GM19193 (cell line): Measurements from ENCODE around the gene SKP1.

ENCODE experiments used
- POLR2A ChIP-seq: IDR thresholded peaks from 4 replicates; pipeline ENCODE4 v1.6.1; 2011; ENCODE audit not compliant: insufficient read depth, insufficient read length; ENCODE audit errors: extremely low read depth

Gene SKP1

GRCh38 chr5:134113902-134114875, 62.6 kb downstream of the SKP1 start, which contains the start of gene TCF7:
TCF7 (plus strand) TSS chr5:134114681; CDS start chr5:134114907, 226 bp downstream.
- peak; percentile 43 for TF ChIP-seq POLR2A

- TF ChIP-seq POLR2A, result no peak
Measured at GRCh38 chr5:134113363-134113889, 63.3 kb downstream of the SKP1 start.

GRCh38 chr5:134112726-134113362, 63.9 kb downstream of the SKP1 start:
- TF ChIP-seq POLR2A, result no peak

GRCh38 chr5:134111741-134112647, 64.8 kb downstream of the SKP1 start:
- no peak for TF ChIP-seq POLR2A

GRCh38 chr5:134110382-134110781, 66.4 kb downstream of the SKP1 start:
- no peak for TF ChIP-seq POLR2A

- no peak for TF ChIP-seq POLR2A
Measured at GRCh38 chr5:134107779-134108178, 69.0 kb downstream of the SKP1 start.

GRCh38 chr5:134106991-134107701, 69.6 kb downstream of the SKP1 start:
- no peak for TF ChIP-seq POLR2A

- no peak for TF ChIP-seq POLR2A
Measured at GRCh38 chr5:134103998-134104654, 72.6 kb downstream of the SKP1 start.

GRCh38 chr5:134103397-134103796, 73.4 kb downstream of the SKP1 start:
- no peak for TF ChIP-seq POLR2A

GRCh38 chr5:134101686-134102439, 74.9 kb downstream of the SKP1 start:
- TF ChIP-seq POLR2A, result no peak

GRCh38 chr5:134100283-134101091, 76.3 kb downstream of the SKP1 start:
- TF ChIP-seq POLR2A, result no peak

- no peak for TF ChIP-seq POLR2A
Measured at GRCh38 chr5:134099939-134100282, 76.8 kb downstream of the SKP1 start.
